Measurements from ENCODE around the gene ASPHD2. TPM values are rescaled to one million over a fixed set of nuclear protein-coding genes. Genes with fewer than 3 reads are reported as not detected.

Gene ASPHD2
- total RNA-seq, 1 experiment from 2014 or later = not detected

DNA sequence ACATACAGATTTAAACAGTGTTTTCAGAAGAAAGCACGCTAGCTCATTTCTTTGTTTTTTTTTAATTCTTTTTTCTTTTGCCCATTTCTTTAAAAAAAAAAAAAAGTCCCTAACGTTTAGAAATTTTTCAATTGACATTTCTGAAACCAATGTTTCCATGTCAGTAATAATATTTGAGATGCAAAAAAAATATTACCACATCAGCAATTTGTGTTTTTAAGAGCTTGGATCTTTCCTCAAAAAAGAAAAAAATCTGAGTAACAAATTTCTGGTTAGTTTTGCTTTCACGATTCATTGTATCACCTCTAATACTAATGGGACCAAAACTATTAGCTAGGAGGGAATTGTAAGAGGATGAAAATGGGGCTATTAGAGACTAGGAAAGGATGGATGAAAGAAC lies 39.9 kb upstream of the ASPHD2 start:
- ChIA-PET CTCF (interaction anchor here (0.6 kb wide), 1 partner anchor 590 kb away, joined by 3 read pairs; no protein-coding TSS in a partner anchor), POLR2A (no interaction called here)
- H3K27ac Mint-ChIP-seq (ENCODE audit: unreplicated experiment) = no peak overlapping the region
- H3K27me3 Mint-ChIP-seq (ENCODE audit: insufficient read depth, unreplicated experiment) = peaks cover 8% of the 10 kb centered on the region
- intact Hi-C loops (cut with micrococcal nuclease; ENCODE audit: unreplicated experiment) = no loop called here
- H3K36me3 Mint-ChIP-seq (ENCODE audit: insufficient read depth, unreplicated experiment) = no peaks in the 10 kb centered on the region
- no TSS peak for BruUV-seq (replicated peaks)
- no peaks in the 10 kb centered on the region for H3K4me1 ChIP-seq
- no peak overlapping the region for H3K4me3 Mint-ChIP-seq (ENCODE audit: unreplicated experiment)
- H3K9me3 Mint-ChIP-seq (ENCODE audit: unreplicated experiment) = no peaks in the 10 kb centered on the region
- no peak for DNase-seq
- no peaks in the 10 kb centered on the region for H3K27me3 ChIP-seq (replicated peaks; ENCODE audit: control insufficient read depth, insufficient read depth, low read length)
- no peaks in the 10 kb centered on the region for H3K9me3 ChIP-seq
- no peaks in the 10 kb centered on the region for H3K4me1 Mint-ChIP-seq (ENCODE audit: low read depth, unreplicated experiment)
- no peak overlapping the region for H3K4me3 ChIP-seq (ENCODE audit: low read depth, low read length)
- no peaks in the 10 kb centered on the region for H3K36me3 ChIP-seq (ENCODE audit: control insufficient read depth, insufficient read depth, low read length)
- TF ChIP-seq, protein P1, sequence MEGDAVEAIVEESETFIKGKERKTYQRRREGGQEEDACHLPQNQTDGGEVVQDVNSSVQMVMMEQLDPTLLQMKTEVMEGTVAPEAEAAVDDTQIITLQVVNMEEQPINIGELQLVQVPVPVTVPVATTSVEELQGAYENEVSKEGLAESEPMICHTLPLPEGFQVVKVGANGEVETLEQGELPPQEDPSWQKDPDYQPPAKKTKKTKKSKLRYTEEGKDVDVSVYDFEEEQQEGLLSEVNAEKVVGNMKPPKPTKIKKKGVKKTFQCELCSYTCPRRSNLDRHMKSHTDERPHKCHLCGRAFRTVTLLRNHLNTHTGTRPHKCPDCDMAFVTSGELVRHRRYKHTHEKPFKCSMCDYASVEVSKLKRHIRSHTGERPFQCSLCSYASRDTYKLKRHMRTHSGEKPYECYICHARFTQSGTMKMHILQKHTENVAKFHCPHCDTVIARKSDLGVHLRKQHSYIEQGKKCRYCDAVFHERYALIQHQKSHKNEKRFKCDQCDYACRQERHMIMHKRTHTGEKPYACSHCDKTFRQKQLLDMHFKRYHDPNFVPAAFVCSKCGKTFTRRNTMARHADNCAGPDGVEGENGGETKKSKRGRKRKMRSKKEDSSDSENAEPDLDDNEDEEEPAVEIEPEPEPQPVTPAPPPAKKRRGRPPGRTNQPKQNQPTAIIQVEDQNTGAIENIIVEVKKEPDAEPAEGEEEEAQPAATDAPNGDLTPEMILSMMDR (IDR thresholded peaks at IDR 0.05; ENCODE audit: insufficient read depth in 1 of 2, low read depth in 1 of 2, low read length in 1 of 2, severe bottlenecking in 1 of 2, unreplicated experiment in 1 of 2) = no peak

DNA sequence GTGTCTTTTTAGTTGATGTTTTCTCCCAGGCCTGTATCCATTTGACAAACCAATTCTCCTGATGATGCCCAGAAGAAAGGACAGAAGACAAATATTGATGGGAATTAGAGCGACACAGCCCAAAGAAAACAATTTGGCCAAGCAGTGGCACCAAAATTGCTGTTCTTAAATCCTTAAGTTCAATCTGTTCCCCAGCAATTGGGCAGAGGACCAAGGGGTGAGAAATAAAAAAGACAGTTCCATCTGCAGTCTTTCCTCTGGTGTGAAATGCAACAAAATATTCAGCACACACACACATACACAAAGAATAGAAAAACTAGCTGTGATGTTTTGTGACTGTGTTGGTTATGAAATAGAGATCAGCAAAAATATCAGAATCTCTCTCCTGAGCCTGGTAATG lies 38.0 kb upstream of the ASPHD2 start:
- TF ChIP-seq, protein P1 (IDR thresholded peaks at IDR 0.05; ENCODE audit: insufficient read depth in 1 of 2, low read depth in 1 of 2, low read length in 1 of 2, severe bottlenecking in 1 of 2, unreplicated experiment in 1 of 2) = no peak
- Histone ChIP-seq H3K9me3 (no peaks in the 10 kb centered on the region), H3K36me3 (ENCODE audit: control insufficient read depth, insufficient read depth, low read length) (no peaks in the 10 kb centered on the region), H3K4me3 (ENCODE audit: low read depth, low read length) (no peak overlapping the region), H3K27me3 (replicated peaks; ENCODE audit: control insufficient read depth, insufficient read depth, low read length) (no peaks in the 10 kb centered on the region), H3K4me1 (no peaks in the 10 kb centered on the region)
- ChIA-PET POLR2A (no interaction called here), CTCF (no interaction called here)
- intact Hi-C loops (cut with micrococcal nuclease; ENCODE audit: unreplicated experiment) = no loop called here
- H3K4me3 Mint-ChIP-seq (ENCODE audit: unreplicated experiment) = no peak overlapping the region
- DNase-seq = no peak
- H3K4me1 Mint-ChIP-seq (ENCODE audit: low read depth, unreplicated experiment) = no peaks in the 10 kb centered on the region
- no peak overlapping the region for H3K27ac Mint-ChIP-seq (ENCODE audit: unreplicated experiment)
- H3K36me3 Mint-ChIP-seq (ENCODE audit: insufficient read depth, unreplicated experiment) = no peaks in the 10 kb centered on the region
- no TSS peak for BruUV-seq (replicated peaks)
- H3K9me3 Mint-ChIP-seq (ENCODE audit: unreplicated experiment) = no peaks in the 10 kb centered on the region
- H3K27me3 Mint-ChIP-seq (ENCODE audit: insufficient read depth, unreplicated experiment) = peaks cover 6% of the 10 kb centered on the region

DNA sequence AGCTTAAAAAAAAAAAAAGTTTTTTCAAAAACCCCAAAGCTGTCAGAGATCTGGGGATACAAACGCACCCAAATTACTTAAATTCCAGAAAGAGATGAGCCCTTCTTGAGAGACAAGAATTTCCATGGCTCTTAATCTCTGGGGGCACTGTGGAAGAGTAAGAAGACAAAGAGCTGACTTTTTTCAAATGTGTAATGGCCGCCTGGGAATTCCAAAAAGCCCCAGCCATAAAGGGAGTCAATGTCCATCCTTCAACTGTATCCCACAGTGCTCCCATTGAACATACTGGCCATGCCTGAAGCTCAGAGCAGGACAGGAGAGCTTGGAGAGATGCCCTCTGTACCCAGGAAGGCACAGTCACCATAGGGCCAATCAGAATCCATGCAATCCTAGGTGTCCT lies 37.4 kb upstream of the ASPHD2 start:
- no TSS peak for BruUV-seq (replicated peaks)
- no peaks in the 10 kb centered on the region for H3K36me3 ChIP-seq (ENCODE audit: control insufficient read depth, insufficient read depth, low read length)
- ChIA-PET POLR2A (no interaction called here), CTCF (interaction anchor here (0.7 kb wide), 1 partner anchor 22 kb away, joined by 4 read pairs; no protein-coding TSS in a partner anchor)
- intact Hi-C loops (cut with micrococcal nuclease; ENCODE audit: unreplicated experiment) = no loop called here
- no peaks in the 10 kb centered on the region for H3K9me3 ChIP-seq
- H3K27me3 ChIP-seq (replicated peaks; ENCODE audit: control insufficient read depth, insufficient read depth, low read length) = no peaks in the 10 kb centered on the region
- peaks cover 6% of the 10 kb centered on the region for H3K27me3 Mint-ChIP-seq (ENCODE audit: insufficient read depth, unreplicated experiment)
- H3K27ac Mint-ChIP-seq (ENCODE audit: unreplicated experiment) = no peak overlapping the region
- H3K4me3 Mint-ChIP-seq (ENCODE audit: unreplicated experiment) = no peak overlapping the region
- no peak overlapping the region for H3K4me3 ChIP-seq (ENCODE audit: low read depth, low read length)
- no peaks in the 10 kb centered on the region for H3K4me1 ChIP-seq
- H3K36me3 Mint-ChIP-seq (ENCODE audit: insufficient read depth, unreplicated experiment) = no peaks in the 10 kb centered on the region
- TF ChIP-seq, protein P1 (IDR thresholded peaks at IDR 0.05; ENCODE audit: insufficient read depth in 1 of 2, low read depth in 1 of 2, low read length in 1 of 2, severe bottlenecking in 1 of 2, unreplicated experiment in 1 of 2) = no peak
- no peaks in the 10 kb centered on the region for H3K4me1 Mint-ChIP-seq (ENCODE audit: low read depth, unreplicated experiment)
- no peaks in the 10 kb centered on the region for H3K9me3 Mint-ChIP-seq (ENCODE audit: unreplicated experiment)
- no peak for DNase-seq

Measured in Caco-2 (cell line).